NB4 (cell line): ENCODE data around the gene TNFSF18.

ENCODE experiments used
- POLR2A ChIP-seq: IDR thresholded peaks from 2 replicates; pipeline ENCODE4 v1.6.1; 2011; ENCODE audit warnings: mild to moderate bottlenecking; ENCODE audit not compliant: insufficient read length; ENCODE audit errors: extremely low read depth
- TF ChIP-seq, protein P1 (sequence below): IDR thresholded peaks from one replicate; pipeline ENCODE4 v1.5.1; 2012; ENCODE audit warnings: low read depth, low read length

DNA sequence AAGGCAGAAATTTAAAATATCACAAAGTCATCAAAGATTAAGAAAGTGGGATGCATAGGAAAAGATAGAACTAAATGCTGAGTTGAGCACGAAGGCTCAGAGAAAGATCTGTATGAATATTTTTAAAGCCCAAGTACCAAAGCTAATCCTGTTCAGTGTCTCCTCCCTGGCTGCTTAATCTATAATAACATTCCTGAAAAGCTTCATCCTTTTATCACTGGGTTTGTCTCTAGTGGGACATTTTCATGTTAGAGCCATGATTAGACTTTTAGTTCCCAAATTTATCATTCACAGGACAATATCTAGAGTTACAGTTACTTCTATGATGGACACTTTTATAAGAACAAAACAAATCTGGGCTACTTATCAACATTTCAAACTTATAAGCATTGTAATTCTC, 38.6 kb downstream of the TNFSF18 start:
- TF ChIP-seq, protein P1, sequence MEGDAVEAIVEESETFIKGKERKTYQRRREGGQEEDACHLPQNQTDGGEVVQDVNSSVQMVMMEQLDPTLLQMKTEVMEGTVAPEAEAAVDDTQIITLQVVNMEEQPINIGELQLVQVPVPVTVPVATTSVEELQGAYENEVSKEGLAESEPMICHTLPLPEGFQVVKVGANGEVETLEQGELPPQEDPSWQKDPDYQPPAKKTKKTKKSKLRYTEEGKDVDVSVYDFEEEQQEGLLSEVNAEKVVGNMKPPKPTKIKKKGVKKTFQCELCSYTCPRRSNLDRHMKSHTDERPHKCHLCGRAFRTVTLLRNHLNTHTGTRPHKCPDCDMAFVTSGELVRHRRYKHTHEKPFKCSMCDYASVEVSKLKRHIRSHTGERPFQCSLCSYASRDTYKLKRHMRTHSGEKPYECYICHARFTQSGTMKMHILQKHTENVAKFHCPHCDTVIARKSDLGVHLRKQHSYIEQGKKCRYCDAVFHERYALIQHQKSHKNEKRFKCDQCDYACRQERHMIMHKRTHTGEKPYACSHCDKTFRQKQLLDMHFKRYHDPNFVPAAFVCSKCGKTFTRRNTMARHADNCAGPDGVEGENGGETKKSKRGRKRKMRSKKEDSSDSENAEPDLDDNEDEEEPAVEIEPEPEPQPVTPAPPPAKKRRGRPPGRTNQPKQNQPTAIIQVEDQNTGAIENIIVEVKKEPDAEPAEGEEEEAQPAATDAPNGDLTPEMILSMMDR, result no peak
- no peak for TF ChIP-seq POLR2A
